HG02642 (cell line): ENCODE measurements around the gene C5orf24.

ENCODE experiments used
- ATAC-seq: cut with Tn5 transposase; IDR thresholded peaks from one replicate; pipeline ENCODE4 v1.9.1; 2021; ENCODE audit warnings: mild to moderate bottlenecking; ENCODE audit not compliant: unreplicated experiment, poor library complexity

C5orf24 gene

GRCh38 chr5:134904610-134905245 is 59.0 kb downstream of the C5orf24 start, which contains the start of gene PCBD2:
Gene PCBD2 (plus strand): TSS chr5:134905131. CDS start chr5:134905140, 9 bp downstream.
- ATAC-seq: peak; percentile 84

- ATAC-seq: peak; percentile 24
Observed at GRCh38 chr5:134905246-134905996, 59.7 kb downstream of the C5orf24 start.

GRCh38 chr5:134906811-134907210 is 61.0 kb downstream of the C5orf24 start:
- no peak for ATAC-seq
